SK-N-SH treated with all-trans-retinoic acid at 6 μM for 48 hours (cell line): Measurements from ENCODE around the gene OBSL1.

ENCODE experiments used
- BACH2 ChIP-seq: fragments of 250-450 bp; sonication (Bioruptor Pico); IDR thresholded peaks from 2 replicates; pipeline ENCODE4 v1.9.0; 2021; ENCODE audit warnings: mild to moderate bottlenecking, borderline replicate concordance
- CSDC2 ChIP-seq: fragments of 250-450 bp; sonication (Bioruptor Pico); IDR thresholded peaks from 2 replicates; pipeline ENCODE4 v1.5.0; 2020; ENCODE audit warnings: mild to moderate bottlenecking, moderate library complexity
- PPARA ChIP-seq: fragments of 250-450 bp; sonication (Bioruptor Pico); IDR thresholded peaks from 2 replicates; pipeline ENCODE4 v1.5.0; 2020; ENCODE audit warnings: mild to moderate bottlenecking, borderline replicate concordance
- TOX ChIP-seq: fragments of 250-450 bp; sonication (Bioruptor Pico); IDR thresholded peaks from 2 replicates; pipeline ENCODE4 v1.8.0; 2021; ENCODE audit warnings: mild to moderate bottlenecking, moderate library complexity, borderline replicate concordance
- ZC3H10 ChIP-seq: fragments of 250-450 bp; sonication (Bioruptor Pico); IDR thresholded peaks from 2 replicates; pipeline ENCODE4 v1.5.1; 2021; ENCODE audit warnings: mild to moderate bottlenecking, moderate library complexity
- ZFP30 ChIP-seq: fragments of 450-650 bp; formaldehyde crosslinking; IDR thresholded peaks from 2 replicates; pipeline ENCODE4 v1.5.0; 2022; ENCODE audit warnings: mild to moderate bottlenecking, moderate library complexity

GRCh38 chr2:219527076-219527394 lies 44.3 kb downstream of the OBSL1 start:
- TF ChIP-seq PPARA (CRISPR knock-in tag) (no peak), ZC3H10 (CRISPR knock-in tag) (no peak), TOX (no peak), CSDC2 (CRISPR knock-in tag) (no peak), ZFP30 (CRISPR knock-in tag) (no peak), BACH2 (no peak)
